ENCODE measurements around the gene CNTNAP2.

DNA sequence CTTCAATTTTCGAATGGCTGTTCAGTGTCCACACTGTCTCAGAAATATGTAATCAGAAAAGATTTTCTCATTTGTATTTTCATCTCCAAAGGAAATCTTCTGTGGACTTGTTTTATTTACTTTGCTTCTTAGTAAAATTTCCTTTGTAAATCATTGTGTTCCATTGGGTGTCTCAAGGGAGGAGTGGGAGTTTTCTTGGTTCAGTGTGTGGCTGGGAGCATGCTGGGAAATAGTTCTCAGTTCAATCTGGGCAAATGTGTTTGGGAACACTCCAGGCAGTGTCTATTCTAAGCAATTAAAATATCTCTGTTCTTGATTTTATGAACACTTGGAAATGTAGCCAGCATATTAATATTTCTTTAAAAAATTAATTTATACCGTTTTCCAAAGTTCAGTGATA lies 1019.8 kb downstream of the CNTNAP2 start:
- TF ChIP-seq, protein P1, sequence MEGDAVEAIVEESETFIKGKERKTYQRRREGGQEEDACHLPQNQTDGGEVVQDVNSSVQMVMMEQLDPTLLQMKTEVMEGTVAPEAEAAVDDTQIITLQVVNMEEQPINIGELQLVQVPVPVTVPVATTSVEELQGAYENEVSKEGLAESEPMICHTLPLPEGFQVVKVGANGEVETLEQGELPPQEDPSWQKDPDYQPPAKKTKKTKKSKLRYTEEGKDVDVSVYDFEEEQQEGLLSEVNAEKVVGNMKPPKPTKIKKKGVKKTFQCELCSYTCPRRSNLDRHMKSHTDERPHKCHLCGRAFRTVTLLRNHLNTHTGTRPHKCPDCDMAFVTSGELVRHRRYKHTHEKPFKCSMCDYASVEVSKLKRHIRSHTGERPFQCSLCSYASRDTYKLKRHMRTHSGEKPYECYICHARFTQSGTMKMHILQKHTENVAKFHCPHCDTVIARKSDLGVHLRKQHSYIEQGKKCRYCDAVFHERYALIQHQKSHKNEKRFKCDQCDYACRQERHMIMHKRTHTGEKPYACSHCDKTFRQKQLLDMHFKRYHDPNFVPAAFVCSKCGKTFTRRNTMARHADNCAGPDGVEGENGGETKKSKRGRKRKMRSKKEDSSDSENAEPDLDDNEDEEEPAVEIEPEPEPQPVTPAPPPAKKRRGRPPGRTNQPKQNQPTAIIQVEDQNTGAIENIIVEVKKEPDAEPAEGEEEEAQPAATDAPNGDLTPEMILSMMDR (IDR thresholded peaks at IDR 0.05 in 4 of 5, conservative IDR thresholded peaks at IDR 0.05 in 1 of 5): no peak
- TF ChIP-seq POLR2A (IDR thresholded peaks at IDR 0.05): no peak

Measured in gastrocnemius medialis (tissue), 4 donors.